Measurements from ENCODE around the gene PIK3C2A. TPM values are rescaled to one million over a fixed set of nuclear protein-coding genes. Genes with fewer than 3 reads are reported as not detected.

The PIK3C2A gene, protein sequence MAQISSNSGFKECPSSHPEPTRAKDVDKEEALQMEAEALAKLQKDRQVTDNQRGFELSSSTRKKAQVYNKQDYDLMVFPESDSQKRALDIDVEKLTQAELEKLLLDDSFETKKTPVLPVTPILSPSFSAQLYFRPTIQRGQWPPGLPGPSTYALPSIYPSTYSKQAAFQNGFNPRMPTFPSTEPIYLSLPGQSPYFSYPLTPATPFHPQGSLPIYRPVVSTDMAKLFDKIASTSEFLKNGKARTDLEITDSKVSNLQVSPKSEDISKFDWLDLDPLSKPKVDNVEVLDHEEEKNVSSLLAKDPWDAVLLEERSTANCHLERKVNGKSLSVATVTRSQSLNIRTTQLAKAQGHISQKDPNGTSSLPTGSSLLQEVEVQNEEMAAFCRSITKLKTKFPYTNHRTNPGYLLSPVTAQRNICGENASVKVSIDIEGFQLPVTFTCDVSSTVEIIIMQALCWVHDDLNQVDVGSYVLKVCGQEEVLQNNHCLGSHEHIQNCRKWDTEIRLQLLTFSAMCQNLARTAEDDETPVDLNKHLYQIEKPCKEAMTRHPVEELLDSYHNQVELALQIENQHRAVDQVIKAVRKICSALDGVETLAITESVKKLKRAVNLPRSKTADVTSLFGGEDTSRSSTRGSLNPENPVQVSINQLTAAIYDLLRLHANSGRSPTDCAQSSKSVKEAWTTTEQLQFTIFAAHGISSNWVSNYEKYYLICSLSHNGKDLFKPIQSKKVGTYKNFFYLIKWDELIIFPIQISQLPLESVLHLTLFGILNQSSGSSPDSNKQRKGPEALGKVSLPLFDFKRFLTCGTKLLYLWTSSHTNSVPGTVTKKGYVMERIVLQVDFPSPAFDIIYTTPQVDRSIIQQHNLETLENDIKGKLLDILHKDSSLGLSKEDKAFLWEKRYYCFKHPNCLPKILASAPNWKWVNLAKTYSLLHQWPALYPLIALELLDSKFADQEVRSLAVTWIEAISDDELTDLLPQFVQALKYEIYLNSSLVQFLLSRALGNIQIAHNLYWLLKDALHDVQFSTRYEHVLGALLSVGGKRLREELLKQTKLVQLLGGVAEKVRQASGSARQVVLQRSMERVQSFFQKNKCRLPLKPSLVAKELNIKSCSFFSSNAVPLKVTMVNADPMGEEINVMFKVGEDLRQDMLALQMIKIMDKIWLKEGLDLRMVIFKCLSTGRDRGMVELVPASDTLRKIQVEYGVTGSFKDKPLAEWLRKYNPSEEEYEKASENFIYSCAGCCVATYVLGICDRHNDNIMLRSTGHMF (N-terminal part only)
- 143 and 149 TPM in 2 replicates for total RNA-seq (2013; cell fraction: nucleolus; rRNA removed)
- 9.6 and 15.5 TPM in 2 replicates for total RNA-seq (2014; rRNA removed)
- 15.2 and 19.0 TPM in 2 replicates for total RNA-seq (2014; rRNA removed; fragmentation: Illumina TruSeq; extraction: Trizol)
- total RNA-seq (2021): 13.1 and 14.4 TPM in 2 replicates
- 5.3 TPM for polyA plus RNA-seq (2011; ENCODE audit: low read depth)
- polyA plus RNA-seq (2011; rRNA removed): 20.6 and 33.6 TPM in 2 replicates
- polyA plus RNA-seq (2011; cell fraction: cytosol; rRNA removed): 5.4 and 7.4 TPM in 2 replicates
- polyA plus RNA-seq (2011; cell fraction: nucleus; rRNA removed): 14.8 and 16.4 TPM in 2 replicates
- polyA plus RNA-seq (2012): 10.0 and 11.3 TPM in 2 replicates
- 10.9 and 16.0 TPM in 2 replicates for polyA plus RNA-seq (2014; fragmentation: Illumina TruSeq; extraction: Trizol)
- 1 to 10 TPM; 1.6 to 2.5 TPM for polyA plus RNA-seq (2014; fragmentation: Nextera tagmentation; extraction: Ambion mirVana)
- polyA plus RNA-seq (2014; rRNA removed): 4.8 and 6.9 TPM in 2 replicates
- 1 to 10 TPM; 7.3 to 8.6 TPM for polyA plus RNA-seq (2016; fragmentation: Nextera tagmentation; extraction: Ambion mirVana)
- polyA minus RNA-seq (2011; rRNA and poly(A)+ RNA removed): 18.5 and 23.2 TPM in 2 replicates
- 7.4 and 8.7 TPM in 2 replicates for polyA minus RNA-seq (2011; cell fraction: cytosol; rRNA and poly(A)+ RNA removed)
- 14.1 and 19.9 TPM in 2 replicates for polyA minus RNA-seq (2011; cell fraction: nucleus; rRNA and poly(A)+ RNA removed)
- Bru-seq, nascent RNA: percentile 80 among the genes with signal in this experiment
- percentile 86 among the genes with signal in this experiment for BruChase-seq, experiment 1, labeled RNA remaining after a 6-hour chase
- BruChase-seq, experiment 2, labeled RNA remaining after a 2-hour chase: percentile 89 among the genes with signal in this experiment
- long read RNA-seq, experiment 1: 0 reads
- long read RNA-seq, experiment 2, partial matches to known transcripts: 2 of 13 reads
- long read RNA-seq, experiment 2, other reads (novel, unspliced or antisense): 11 of 13 reads

DNA sequence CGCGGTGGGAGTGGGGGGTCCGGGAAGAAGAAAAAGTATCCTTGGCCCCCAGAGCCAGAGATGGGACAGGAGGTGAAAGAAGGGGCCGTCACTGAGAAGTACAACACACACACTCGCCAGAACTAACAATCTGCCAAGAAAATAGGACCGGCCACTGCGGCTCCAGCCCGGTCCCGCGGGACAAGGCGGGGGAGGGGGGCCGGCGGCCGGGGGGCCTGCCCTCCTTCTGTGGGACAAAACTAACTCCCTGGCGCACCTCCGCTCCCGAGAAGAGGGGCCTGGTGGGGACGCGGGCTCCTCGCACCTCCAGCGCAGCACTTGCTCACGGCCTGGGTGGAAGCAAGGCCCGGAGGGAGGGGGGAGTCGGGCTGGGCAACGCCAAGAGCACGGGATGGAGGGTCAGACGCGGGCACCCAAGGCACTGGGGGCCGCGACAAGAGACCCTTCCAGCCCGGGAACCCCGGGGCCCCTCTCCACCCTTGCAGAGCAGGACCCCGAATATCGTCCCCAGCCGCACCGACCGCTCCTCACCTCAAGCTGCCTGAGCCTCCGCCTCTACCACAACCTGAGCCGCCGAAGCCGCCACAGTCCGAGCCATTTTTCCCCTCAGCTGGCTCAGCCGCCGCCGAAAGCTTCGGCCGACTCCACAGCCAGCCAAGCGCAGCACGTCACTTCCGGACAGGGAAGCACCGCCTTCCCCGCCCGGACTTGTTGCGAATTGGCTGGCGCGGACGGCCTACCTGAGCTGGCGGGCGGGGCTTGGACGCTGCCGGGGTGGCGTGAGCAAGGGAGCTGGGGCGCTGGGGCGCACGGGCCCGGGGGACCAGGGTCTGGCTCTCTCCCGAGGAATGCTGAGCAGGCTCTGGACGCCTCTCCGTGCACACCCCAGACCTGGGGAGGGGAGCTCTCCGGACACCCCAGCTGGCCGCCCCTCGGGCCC, at the start of gene PIK3C2A:
Gene PIK3C2A (minus strand): TSS at position 670 of the 940 bp plus-strand sequence. CDS start 38,245 bp downstream, outside the sequence.
- H3K79me2 ChIP-seq (ENCODE audit: control insufficient read depth, insufficient read depth, low read length): peaks cover 14% of the 10 kb centered on the region
- in situ Hi-C loops (cut with MboI) (no loop called here), intact Hi-C loops (cut with micrococcal nuclease; ENCODE audit: unreplicated experiment) (loop anchor here (2.0 to 10.0 kb wide), 2 partner anchors 131 to 263 kb away; partner anchors contain the start of gene RPS13)
- peak; percentile 19 for TF ChIP-seq LARP7 (IDR thresholded peaks at IDR 0.05)
- TF ChIP-seq BCL11A (IDR thresholded peaks at IDR 0.05; ENCODE audit: low read depth, low read length): no peak
- TF ChIP-seq, protein P1, sequence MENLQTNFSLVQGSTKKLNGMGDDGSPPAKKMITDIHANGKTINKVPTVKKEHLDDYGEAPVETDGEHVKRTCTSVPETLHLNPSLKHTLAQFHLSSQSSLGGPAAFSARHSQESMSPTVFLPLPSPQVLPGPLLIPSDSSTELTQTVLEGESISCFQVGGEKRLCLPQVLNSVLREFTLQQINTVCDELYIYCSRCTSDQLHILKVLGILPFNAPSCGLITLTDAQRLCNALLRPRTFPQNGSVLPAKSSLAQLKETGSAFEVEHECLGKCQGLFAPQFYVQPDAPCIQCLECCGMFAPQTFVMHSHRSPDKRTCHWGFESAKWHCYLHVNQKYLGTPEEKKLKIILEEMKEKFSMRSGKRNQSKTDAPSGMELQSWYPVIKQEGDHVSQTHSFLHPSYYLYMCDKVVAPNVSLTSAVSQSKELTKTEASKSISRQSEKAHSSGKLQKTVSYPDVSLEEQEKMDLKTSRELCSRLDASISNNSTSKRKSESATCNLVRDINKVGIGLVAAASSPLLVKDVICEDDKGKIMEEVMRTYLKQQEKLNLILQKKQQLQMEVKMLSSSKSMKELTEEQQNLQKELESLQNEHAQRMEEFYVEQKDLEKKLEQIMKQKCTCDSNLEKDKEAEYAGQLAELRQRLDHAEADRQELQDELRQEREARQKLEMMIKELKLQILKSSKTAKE (IDR thresholded peaks at IDR 0.05; ENCODE audit: low read depth, poor library complexity, severe bottlenecking): no peak
- no peak for TF ChIP-seq ZZZ3 (IDR thresholded peaks at IDR 0.05; ENCODE audit: control insufficient read depth, insufficient read length, low read depth)
- TF ChIP-seq, protein P2, sequence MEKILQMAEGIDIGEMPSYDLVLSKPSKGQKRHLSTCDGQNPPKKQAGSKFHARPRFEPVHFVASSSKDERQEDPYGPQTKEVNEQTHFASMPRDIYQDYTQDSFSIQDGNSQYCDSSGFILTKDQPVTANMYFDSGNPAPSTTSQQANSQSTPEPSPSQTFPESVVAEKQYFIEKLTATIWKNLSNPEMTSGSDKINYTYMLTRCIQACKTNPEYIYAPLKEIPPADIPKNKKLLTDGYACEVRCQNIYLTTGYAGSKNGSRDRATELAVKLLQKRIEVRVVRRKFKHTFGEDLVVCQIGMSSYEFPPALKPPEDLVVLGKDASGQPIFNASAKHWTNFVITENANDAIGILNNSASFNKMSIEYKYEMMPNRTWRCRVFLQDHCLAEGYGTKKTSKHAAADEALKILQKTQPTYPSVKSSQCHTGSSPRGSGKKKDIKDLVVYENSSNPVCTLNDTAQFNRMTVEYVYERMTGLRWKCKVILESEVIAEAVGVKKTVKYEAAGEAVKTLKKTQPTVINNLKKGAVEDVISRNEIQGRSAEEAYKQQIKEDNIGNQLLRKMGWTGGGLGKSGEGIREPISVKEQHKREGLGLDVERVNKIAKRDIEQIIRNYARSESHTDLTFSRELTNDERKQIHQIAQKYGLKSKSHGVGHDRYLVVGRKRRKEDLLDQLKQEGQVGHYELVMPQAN (conservative IDR thresholded peaks at IDR 0.05): peak; percentile 56; the same call in 1 of the 2 replicates

More for the DNA sequence above, at the start of gene PIK3C2A:
- SMC1A ChIA-PET (ENCODE audit: uncharacterized antibody, unreplicated experiment): interaction anchor here (0.6 to 2.1 kb wide), 10 partner anchors 16 to 262 kb away, joined by 3 to 8 read pairs (median 4); partner anchors contain the start of gene RPS13
- H3K9me3 ChIP-seq (replicated peaks; ENCODE audit: control insufficient read depth, insufficient read depth, low read length): no peaks in the 10 kb centered on the region
- peak; percentile 88 for FAIRE-seq
- H3K4me3 ChIP-seq: peak within 1 kb of the TSS; percentile 95
- peak; percentile 98 for ATAC-seq
- peak; percentile 64 for DNase-seq (ENCODE audit: low read depth, low spot score)
- H4K20me1 ChIP-seq (ENCODE audit: control insufficient read depth, insufficient read depth): no peaks in the 10 kb centered on the region
- H3K4me1 ChIP-seq (ENCODE audit: control insufficient read depth, insufficient read depth, low read length): peaks cover 3% of the 10 kb centered on the region
- 1% methylated on average over 54 of the region's 72 CpGs for WGBS (ENCODE audit: insufficient coverage, insufficient replicate concordance, low lambda C conversion rate, missing lambda C conversion rate)
- peak within 1 kb of the TSS; percentile 87 for H3K27ac ChIP-seq (ENCODE audit: control insufficient read depth, insufficient read depth)
- peak within 1 kb of the TSS; percentile 79 for H3K4me2 ChIP-seq (ENCODE audit: control insufficient read depth, insufficient read depth)
- H2AFZ ChIP-seq (ENCODE audit: control insufficient read depth, low read depth, low read length): peak within 1 kb of the TSS; percentile 91
- H3K9ac ChIP-seq (ENCODE audit: control insufficient read depth, insufficient read depth, low read length): peak within 1 kb of the TSS; percentile 93
- BruUV-seq (replicated peaks): no TSS peak
- no peaks in the 10 kb centered on the region for H3K27me3 ChIP-seq (replicated peaks in 1 of 2; ENCODE audit: control insufficient read depth in 2 of 2, insufficient read depth in 2 of 2, low read length in 1 of 2)
- POLR2A ChIA-PET: interaction anchor here (0.6 to 1.5 kb wide), 7 partner anchors 10 to 144 kb away, joined by 3 to 14 read pairs (median 3); partner anchors contain the start of genes NUCB2 and RPS13
- RAD21 ChIA-PET (ENCODE audit: unreplicated experiment): interaction anchor here (1.1 to 1.3 kb wide), 4 partner anchors 43 to 252 kb away, joined by 3 to 9 read pairs (median 4); partner anchors contain the start of genes NUCB2 and RPS13
- CTCF ChIA-PET: interaction anchor here (1.2 to 1.6 kb wide), 2 partner anchors 11 to 388 kb away, joined by 3 to 4 read pairs; no protein-coding TSS in a partner anchor
- no peaks in the 10 kb centered on the region for H3K36me3 ChIP-seq (ENCODE audit: control insufficient read depth in 2 of 2, insufficient read depth in 2 of 2, low read length in 1 of 2)

Measured in GM12878 (cell line).